Measurements from ENCODE around the gene DAB1.

The DAB1 gene

GRCh38 chr1:56968878-56969495 lies 454.9 kb downstream of the DAB1 start:
- DNase-seq (ENCODE audit: extremely low read depth, insufficient read length): no peak

GRCh38 chr1:56967900-56968832 lies 455.7 kb downstream of the DAB1 start:
- Histone ChIP-seq H3K27me3 (replicated peaks; ENCODE audit: control insufficient read depth, insufficient read depth, low read length) (no peaks in the 10 kb centered on the region), H3K4me3 (replicated peaks; ENCODE audit: low read depth, low read length) (no peak overlapping the region), H3K36me3 (ENCODE audit: control insufficient read depth, insufficient read depth, low read length) (no peaks in the 10 kb centered on the region)
- peak; percentile 47 for TF ChIP-seq CTCF (IDR thresholded peaks at IDR 0.05; ENCODE audit: insufficient read depth, low read length, poor library complexity, severe bottlenecking)
- no peak for DNase-seq (ENCODE audit: extremely low read depth, insufficient read length)

More at GRCh38 chr1:56968878-56969495, 454.9 kb downstream of the DAB1 start:
- Histone ChIP-seq H3K4me3 (replicated peaks; ENCODE audit: low read depth, low read length) (no peak overlapping the region), H3K36me3 (ENCODE audit: control insufficient read depth, insufficient read depth, low read length) (no peaks in the 10 kb centered on the region), H3K27me3 (replicated peaks; ENCODE audit: control insufficient read depth, insufficient read depth, low read length) (no peaks in the 10 kb centered on the region)
- TF ChIP-seq CTCF (IDR thresholded peaks at IDR 0.05; ENCODE audit: insufficient read depth, low read length, poor library complexity, severe bottlenecking): no peak

- Histone ChIP-seq H3K27me3 (replicated peaks; ENCODE audit: control insufficient read depth, insufficient read depth, low read length) (no peaks in the 10 kb centered on the region), H3K4me3 (replicated peaks; ENCODE audit: low read depth, low read length) (no peak overlapping the region), H3K36me3 (ENCODE audit: control insufficient read depth, insufficient read depth, low read length) (no peaks in the 10 kb centered on the region)
- TF ChIP-seq CTCF (IDR thresholded peaks at IDR 0.05; ENCODE audit: insufficient read depth, low read length, poor library complexity, severe bottlenecking): no peak
- no peak for DNase-seq (ENCODE audit: extremely low read depth, insufficient read length)
These were observed 456.5 kb downstream of the DAB1 start for GRCh38 chr1:56967355-56967754.

GRCh38 chr1:56966698-56966999 lies 457.2 kb downstream of the DAB1 start:
- TF ChIP-seq CTCF (IDR thresholded peaks at IDR 0.05; ENCODE audit: insufficient read depth, low read length, poor library complexity, severe bottlenecking): no peak
- H3K4me3 ChIP-seq (replicated peaks; ENCODE audit: low read depth, low read length): no peak overlapping the region
- no peaks in the 10 kb centered on the region for H3K27me3 ChIP-seq (replicated peaks; ENCODE audit: control insufficient read depth, insufficient read depth, low read length)
- H3K36me3 ChIP-seq (ENCODE audit: control insufficient read depth, insufficient read depth, low read length): no peaks in the 10 kb centered on the region
- no peak for DNase-seq (ENCODE audit: extremely low read depth, insufficient read length)

GRCh38 chr1:56965916-56966697 lies 457.8 kb downstream of the DAB1 start, which contains the start of gene C8B:
Gene C8B (minus strand): TSS chr1:56966015. CDS start chr1:56965948, 67 bp downstream.
- no peak within 1 kb of the TSS for H3K4me3 ChIP-seq (replicated peaks; ENCODE audit: low read depth, low read length)
- no peak for TF ChIP-seq CTCF (IDR thresholded peaks at IDR 0.05; ENCODE audit: insufficient read depth, low read length, poor library complexity, severe bottlenecking)
- no peaks in the 10 kb centered on the region for H3K36me3 ChIP-seq (ENCODE audit: control insufficient read depth, insufficient read depth, low read length)
- no peaks in the 10 kb centered on the region for H3K27me3 ChIP-seq (replicated peaks; ENCODE audit: control insufficient read depth, insufficient read depth, low read length)
- no peak for DNase-seq (ENCODE audit: extremely low read depth, insufficient read length)

Measured in GM06990 (cell line).